Omental fat pad (tissue), 4 donors: ENCODE measurements around the gene SHISA5. TPM values are rescaled to one million over a fixed set of nuclear protein-coding genes. Genes with fewer than 3 reads are reported as not detected.

Source experiments
- ATAC-seq: fragments of 150-250 bp; one replicate; pipeline ENCODE4 v1.9.1; 2016; ENCODE audit warnings: mild to moderate bottlenecking, moderate library complexity; ENCODE audit not compliant: low FRiP score
- DNase-seq: peaks from one replicate; pipeline ENCODE4 v3.0.0-alpha.2; 2019; ENCODE audit warnings: low spot score
- CTCF ChIP-seq, 3 donors: fragments of 450-650 bp; IDR thresholded peaks; one replicate each; pipeline ENCODE4 v1.5.1; 2016 to 2017; ENCODE audit warnings: antibody characterized with exemption in 3 of 3, mild to moderate bottlenecking in 3 of 3, moderate library complexity in 2 of 3
- total RNA-seq, 4 donors: library from RNA; depleted of rRNA; stranded (reverse); fragments of >200 nt; gene quantifications; one replicate each; pipeline ENCODE4 v1.1.0, GENCODE V29; 2016

SHISA5 gene
- total RNA-seq, 4 donors from 2014 or later: 99.5 to 120 (median 118) TPM

GRCh38 chr3:48445277-48445882 is 58.6 kb downstream of the SHISA5 start:
- TF ChIP-seq CTCF (IDR thresholded peaks at IDR 0.05): no peak
- DNase-seq (no peak), ATAC-seq (no peak)

- DNase-seq: no peak
- TF ChIP-seq CTCF (IDR thresholded peaks at IDR 0.05): no peak
- no peak for ATAC-seq
These were observed 62.0 kb downstream of the SHISA5 start for GRCh38 chr3:48441940-48442339.

- ATAC-seq (no peak), DNase-seq (no peak)
- TF ChIP-seq CTCF (IDR thresholded peaks at IDR 0.05): no peak
These were observed 63.4 kb downstream of the SHISA5 start for GRCh38 chr3:48440590-48440958.

GRCh38 chr3:48439820-48440589 is 64.0 kb downstream of the SHISA5 start, which contains the start of the genes CCDC51 and TMA7:
CCDC51 (minus strand) TSS chr3:48440119; CDS start chr3:48435128, 4,991 bp downstream.
TMA7 (plus strand) TSS chr3:48440257; CDS start chr3:48440297, 40 bp downstream.
- no peak for TF ChIP-seq CTCF (IDR thresholded peaks at IDR 0.05)
- peak; percentile 97 for ATAC-seq
- DNase-seq: peak; percentile 97

- DNase-seq: no peak
- TF ChIP-seq CTCF (IDR thresholded peaks at IDR 0.05): no peak
- no peak for ATAC-seq
These were observed 66.2 kb downstream of the SHISA5 start for GRCh38 chr3:48437812-48438211.

- ATAC-seq: no peak
- no peak for TF ChIP-seq CTCF (IDR thresholded peaks at IDR 0.05)
- no peak for DNase-seq
These were observed 67.1 kb downstream of the SHISA5 start for GRCh38 chr3:48436855-48437254.

GRCh38 chr3:48436477-48436787 is 67.5 kb downstream of the SHISA5 start:
- TF ChIP-seq CTCF (IDR thresholded peaks at IDR 0.05): no peak
- ATAC-seq: no peak
- DNase-seq: no peak
